NCI-H2196 (cell line): ENCODE results near the gene ATXN1.
"Not testable (repeated sequence)": the region's sequence is repeated elsewhere in the genome, so short reads cannot be mapped to it uniquely, and the experiment has no call there.

Source experiments
- DNase-seq: peaks from one replicate; lab custom pipeline; 2025; ENCODE audit not compliant: unreplicated experiment; lab: John Stamatoyannopoulos, UW

Gene ATXN1

GRCh38 chr6:16400248-16400760 is 361.0 kb downstream of the ATXN1 start:
- no peak for DNase-seq

GRCh38 chr6:16399695-16400094 is 361.6 kb downstream of the ATXN1 start:
- no peak for DNase-seq

- no peak for DNase-seq
These were observed 362.1 kb downstream of the ATXN1 start for GRCh38 chr6:16399158-16399557.

- no peak for DNase-seq
These were observed 362.7 kb downstream of the ATXN1 start for GRCh38 chr6:16398587-16398986.

GRCh38 chr6:16397623-16398022 is 363.6 kb downstream of the ATXN1 start:
- DNase-seq = no peak

GRCh38 chr6:16396497-16397319 is 364.6 kb downstream of the ATXN1 start:
- DNase-seq = no peak

GRCh38 chr6:16394632-16395031 is 366.6 kb downstream of the ATXN1 start:
- no peak for DNase-seq

GRCh38 chr6:16393326-16393725 is 367.9 kb downstream of the ATXN1 start:
- no peak for DNase-seq

GRCh38 chr6:16392010-16392409 is 369.2 kb downstream of the ATXN1 start:
- no peak for DNase-seq

GRCh38 chr6:16391451-16391912 is 369.8 kb downstream of the ATXN1 start:
- no peak for DNase-seq

GRCh38 chr6:16390909-16391450 is 370.3 kb downstream of the ATXN1 start:
- not testable (repeated sequence) for DNase-seq

- DNase-seq = no peak
These were observed 371.6 kb downstream of the ATXN1 start for GRCh38 chr6:16389642-16390041.

GRCh38 chr6:16388488-16388887 is 372.8 kb downstream of the ATXN1 start:
- no peak for DNase-seq

GRCh38 chr6:16386057-16386456 is 375.2 kb downstream of the ATXN1 start:
- no peak for DNase-seq

- no peak for DNase-seq
These were observed 377.6 kb downstream of the ATXN1 start for GRCh38 chr6:16383607-16384206.

GRCh38 chr6:16381968-16382367 is 379.3 kb downstream of the ATXN1 start:
- DNase-seq = not testable (repeated sequence)

GRCh38 chr6:16380220-16380809 is 380.9 kb downstream of the ATXN1 start:
- DNase-seq = no peak

- not testable (repeated sequence) for DNase-seq
These were observed 382.9 kb downstream of the ATXN1 start for GRCh38 chr6:16378360-16378759.

GRCh38 chr6:16377470-16377869 is 383.8 kb downstream of the ATXN1 start:
- DNase-seq = no peak

GRCh38 chr6:16375843-16376242 is 385.4 kb downstream of the ATXN1 start:
- no peak for DNase-seq

- no peak for DNase-seq
These were observed 386.1 kb downstream of the ATXN1 start for GRCh38 chr6:16375206-16375605.
